Gastroesophageal sphincter (tissue), 3 donors: ENCODE results near the gene SNHG17.

Experiments
- EP300 ChIP-seq: sonication (generic); formaldehyde crosslinking; IDR thresholded peaks from one replicate; pipeline ENCODE4 v1.6.1; 2017; ENCODE audit warnings: antibody characterized with exemption, mild to moderate bottlenecking
- POLR2A ChIP-seq, 2 donors: fragments of 450-650 bp; IDR thresholded peaks; one replicate each; pipeline ENCODE4 v1.6.1; 2017; ENCODE audit warnings: antibody characterized with exemption in 2 of 2, mild to moderate bottlenecking in 2 of 2, moderate library complexity in 1 of 2
- POLR2AphosphoS5 ChIP-seq: sonication (generic); formaldehyde crosslinking; IDR thresholded peaks from one replicate; pipeline ENCODE4 v1.6.1; 2017; ENCODE audit warnings: antibody characterized with exemption
- TF ChIP-seq, protein P1 (sequence below), 4 experiments: fragments of 200-600 bp in 2 of 4; fragments of 450-650 bp in 2 of 4; sonication (generic) in 1 of 4; IDR thresholded peaks; one replicate each; pipeline ENCODE4 v1.5.1; 2017 to 2019; ENCODE audit warnings: antibody characterized with exemption in 4 of 4, mild to moderate bottlenecking in 2 of 4, moderate library complexity in 2 of 4

DNA sequence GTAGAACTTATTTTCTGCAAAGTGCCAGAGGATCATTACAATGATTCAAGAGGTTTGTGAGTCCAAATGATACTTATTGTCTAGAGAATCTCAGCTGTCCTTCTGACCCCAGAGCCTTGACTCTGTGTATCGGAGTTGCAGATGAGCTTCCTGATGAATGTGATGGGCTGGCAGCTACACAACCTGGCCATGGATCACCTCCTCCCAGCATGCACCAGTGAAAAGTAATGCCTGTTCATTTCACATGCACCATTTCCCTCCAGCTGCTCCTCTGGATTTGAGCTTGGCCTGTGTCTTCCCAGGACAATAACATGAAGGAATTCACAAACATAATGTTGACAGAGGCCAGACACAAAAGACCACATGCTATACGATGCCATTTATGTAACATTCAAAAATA lies 30.0 kb downstream of the SNHG17 start:
- TF ChIP-seq, protein P1, sequence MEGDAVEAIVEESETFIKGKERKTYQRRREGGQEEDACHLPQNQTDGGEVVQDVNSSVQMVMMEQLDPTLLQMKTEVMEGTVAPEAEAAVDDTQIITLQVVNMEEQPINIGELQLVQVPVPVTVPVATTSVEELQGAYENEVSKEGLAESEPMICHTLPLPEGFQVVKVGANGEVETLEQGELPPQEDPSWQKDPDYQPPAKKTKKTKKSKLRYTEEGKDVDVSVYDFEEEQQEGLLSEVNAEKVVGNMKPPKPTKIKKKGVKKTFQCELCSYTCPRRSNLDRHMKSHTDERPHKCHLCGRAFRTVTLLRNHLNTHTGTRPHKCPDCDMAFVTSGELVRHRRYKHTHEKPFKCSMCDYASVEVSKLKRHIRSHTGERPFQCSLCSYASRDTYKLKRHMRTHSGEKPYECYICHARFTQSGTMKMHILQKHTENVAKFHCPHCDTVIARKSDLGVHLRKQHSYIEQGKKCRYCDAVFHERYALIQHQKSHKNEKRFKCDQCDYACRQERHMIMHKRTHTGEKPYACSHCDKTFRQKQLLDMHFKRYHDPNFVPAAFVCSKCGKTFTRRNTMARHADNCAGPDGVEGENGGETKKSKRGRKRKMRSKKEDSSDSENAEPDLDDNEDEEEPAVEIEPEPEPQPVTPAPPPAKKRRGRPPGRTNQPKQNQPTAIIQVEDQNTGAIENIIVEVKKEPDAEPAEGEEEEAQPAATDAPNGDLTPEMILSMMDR (IDR thresholded peaks at IDR 0.05) = no peak
- TF ChIP-seq POLR2A (IDR thresholded peaks at IDR 0.05) = no peak
- TF ChIP-seq POLR2AphosphoS5 = no peak
- no peak for TF ChIP-seq EP300
